ENCODE data around the gene CRYBG3.

The CRYBG3 gene

GRCh38 chr3:97972976-97973375 is 151.2 kb downstream of the CRYBG3 start:
- POLR2A ChIA-PET = no interaction called here
- Histone ChIP-seq H3K4me1 (ENCODE audit: control insufficient read depth, insufficient read depth, low read length) (no peaks in the 10 kb centered on the region; the same call in 1 of the 2 replicates), H3K36me3 (ENCODE audit: control insufficient read depth in 2 of 2, insufficient read depth in 1 of 2, low read length in 2 of 2) (no peaks in the 10 kb centered on the region), H3K27ac (ENCODE audit: extremely low read depth, low read depth, low read length) (no peak overlapping the region), H3K4me3 (ENCODE audit: low read depth, low read length) (no peak overlapping the region), H3K9me3 (ENCODE audit: control insufficient read depth, insufficient read depth, low read depth, low read length) (no peaks in the 10 kb centered on the region)
- TF ChIP-seq ZNF548 (tag by site-specific recombination; IDR thresholded peaks at IDR 0.05) (no peak), ZNF214 (tag by site-specific recombination; IDR thresholded peaks at IDR 0.05; ENCODE audit: borderline replicate concordance) (no peak), ZSCAN18 (tag by site-specific recombination; IDR thresholded peaks at IDR 0.05) (no peak), ZNF174 (tag by site-specific recombination; IDR thresholded peaks at IDR 0.05) (no peak)
- CTCF ChIA-PET = no interaction called here

- Histone ChIP-seq H3K4me1 (ENCODE audit: control insufficient read depth, insufficient read depth, low read length) (no peaks in the 10 kb centered on the region), H3K4me3 (ENCODE audit: low read depth, low read length) (no peak overlapping the region), H3K27ac (ENCODE audit: extremely low read depth, low read depth, low read length) (no peak overlapping the region), H3K36me3 (ENCODE audit: control insufficient read depth in 2 of 2, insufficient read depth in 1 of 2, low read length in 2 of 2) (no peaks in the 10 kb centered on the region), H3K9me3 (ENCODE audit: control insufficient read depth, insufficient read depth, low read depth, low read length) (no peaks in the 10 kb centered on the region)
- CTCF ChIA-PET = interaction anchor here (0.6 kb wide), 1 partner anchor 136 kb away, joined by 3 read pairs; no protein-coding TSS in a partner anchor
- POLR2A ChIA-PET = no interaction called here
- TF ChIP-seq FEZF1 (tag by site-specific recombination; IDR thresholded peaks at IDR 0.05) = no peak
- no peak for TF ChIP-seq ZNF596 (tag by site-specific recombination; IDR thresholded peaks at IDR 0.05)
- TF ChIP-seq ZNF423 (tag by site-specific recombination; IDR thresholded peaks at IDR 0.05) = no peak
- TF ChIP-seq ZNF473 (tag by site-specific recombination; IDR thresholded peaks at IDR 0.05) = no peak
- TF ChIP-seq ZNF155 (tag by site-specific recombination; IDR thresholded peaks at IDR 0.05) = no peak
- no peak for TF ChIP-seq ZNF174 (tag by site-specific recombination; IDR thresholded peaks at IDR 0.05)
- no peak for TF ChIP-seq SETDB1 (IDR thresholded peaks at IDR 0.05; ENCODE audit: insufficient read length, low read length)
- no peak for TF ChIP-seq ZNF311 (tag by site-specific recombination; IDR thresholded peaks at IDR 0.05; ENCODE audit: borderline replicate concordance)
- TF ChIP-seq ZNF24 (tag by site-specific recombination; IDR thresholded peaks at IDR 0.05) = no peak
- TF ChIP-seq ZNF677 (tag by site-specific recombination; IDR thresholded peaks at IDR 0.05) = no peak
- TF ChIP-seq ELK4 (IDR thresholded peaks at IDR 0.05; ENCODE audit: borderline replicate concordance, low read depth, low read length) = no peak
- no peak for TF ChIP-seq ZNF560 (tag by site-specific recombination; IDR thresholded peaks at IDR 0.05; ENCODE audit: borderline replicate concordance)
- no peak for TF ChIP-seq ZNF776 (tag by site-specific recombination; IDR thresholded peaks at IDR 0.05; ENCODE audit: borderline replicate concordance)
- no peak for TF ChIP-seq ZNF280C (tag by site-specific recombination; IDR thresholded peaks at IDR 0.05)
- TF ChIP-seq ZNF791 (tag by site-specific recombination; IDR thresholded peaks at IDR 0.05) = no peak
- no peak for TF ChIP-seq ZNF639 (tag by site-specific recombination; IDR thresholded peaks at IDR 0.05)
- no peak for TF ChIP-seq ZNF140 (tag by site-specific recombination; IDR thresholded peaks at IDR 0.05)
These were observed 153.2 kb downstream of the CRYBG3 start for GRCh38 chr3:97974996-97975395.
